Testis (tissue), 3 donors: ENCODE results near the gene SLC17A7. TPM values are rescaled to one million over a fixed set of nuclear protein-coding genes. Genes with fewer than 3 reads are reported as not detected.
A peak's percentile ranks its signal among the peaks of the same experiment; 100 is the strongest.

ENCODE experiments used
- DNase-seq: peaks from one replicate; pipeline ENCODE4 v3.0.0-alpha.2; 2019
- H3K27ac ChIP-seq, 2 donors: fragments of 200-600 bp; sonication (generic); one replicate each; pipeline ENCODE4 v1.5.1; 2019
- H3K27me3 ChIP-seq: fragments of 200-600 bp; sonication (generic); one replicate; pipeline ENCODE4 v1.5.1; 2019
- H3K36me3 ChIP-seq: fragments of 200-600 bp; sonication (generic); one replicate; pipeline ENCODE4 v1.5.1; 2017; ENCODE audit warnings: low read depth; ENCODE audit errors: missing control alignments
- H3K4me1 ChIP-seq: fragments of 200-600 bp; sonication (generic); one replicate; pipeline ENCODE4 v1.5.1; 2019
- H3K4me3 ChIP-seq, 2 donors: fragments of 200-600 bp; sonication (generic); one replicate each; pipeline ENCODE4 v1.5.1; 2017 to 2019
- H3K9me3 ChIP-seq: fragments of 200-600 bp; sonication (generic); one replicate; pipeline ENCODE4 v1.5.1; 2017
- CTCF ChIP-seq, 3 experiments: fragments of 450-650 bp in 2 of 3; fragments of 200-600 bp in 1 of 3; sonication (generic) in 1 of 3; IDR thresholded peaks; one replicate each; pipeline ENCODE4 v1.5.1; 2016 to 2019; ENCODE audit warnings: antibody characterized with exemption in 3 of 3, mild to moderate bottlenecking in 2 of 3, moderate library complexity in 1 of 3
- POLR2A ChIP-seq: fragments of 450-650 bp; IDR thresholded peaks from one replicate; pipeline ENCODE4 v1.6.1; 2017; ENCODE audit warnings: antibody characterized with exemption, mild to moderate bottlenecking, moderate library complexity
- WGBS, 2 donors: methylation state at CpG; one replicate each; pipeline ENCODE4 v1.1.5; 2018; 5-methylcytosine and 5-hydroxymethylcytosine counted together
- intact Hi-C: fragments of 100-400 bp; cut with DNase I; formaldehyde crosslinking; loops from one replicate; pipeline ENCODE4 v1.15.1; 2023; ENCODE audit warnings: low total_unique reads
- polyA plus RNA-seq: library from polyadenylated mRNA; stranded (reverse); fragments of 350-450 nt; fragmentation: Illumina TruSeq; extraction: RNeasy Lipid Tissue Mini Kit (QIAGEN cat#74804); gene quantifications from one replicate; pipeline ENCODE4 v1.2.3, GENCODE V29; 2014; ENCODE audit warnings: low read depth, low replicate concordance; ENCODE audit not compliant: insufficient read depth
- total RNA-seq, 2 donors: library from RNA; depleted of rRNA; stranded (reverse); fragments of >200 nt; gene quantifications; one replicate each; pipeline ENCODE4 v1.2.3, GENCODE V29; 2016

The SLC17A7 gene
- total and polyA plus RNA-seq, 3 donors from 2014 or later: 2.2 to 3.2 (median 2.7) TPM

- intact Hi-C loops: loop anchor here (10.0 kb wide), 1 partner anchor 53 kb away; the partner anchor contains the start of gene SLC17A7
- WGBS, 2 donors: 38 to 54% methylated on average over 11 to 14 of the region's 14 CpGs
- Histone ChIP-seq H3K9me3 (no peaks in the 10 kb centered on the region), H3K36me3 (no peaks in the 10 kb centered on the region), H3K27ac (no peak overlapping the region), H3K27me3 (no peaks in the 10 kb centered on the region), H3K4me3 (no peak overlapping the region), H3K4me1 (no peaks in the 10 kb centered on the region)
- peak; percentile 82 for DNase-seq
- TF ChIP-seq CTCF (IDR thresholded peaks at IDR 0.05): peak; percentile 52 to 73 (median 69)
- TF ChIP-seq POLR2A: no peak
Measured at GRCh38 chr19:49391581-49392399, 49.5 kb downstream of the SLC17A7 start.

- Histone ChIP-seq H3K27ac (no peak overlapping the region), H3K36me3 (no peaks in the 10 kb centered on the region), H3K4me1 (no peaks in the 10 kb centered on the region), H3K27me3 (no peaks in the 10 kb centered on the region), H3K9me3 (no peaks in the 10 kb centered on the region), H3K4me3 (no peak overlapping the region)
- no peak for DNase-seq
- intact Hi-C loops: loop anchor here (10.0 kb wide), 1 partner anchor 54 kb away; the partner anchor contains the start of gene SLC17A7
- no peak for TF ChIP-seq CTCF (IDR thresholded peaks at IDR 0.05)
- TF ChIP-seq POLR2A: no peak
- WGBS, 2 donors: 64 to 79% methylated on average over 3 to 9 of the region's 9 CpGs
Measured at GRCh38 chr19:49390929-49391359, 50.4 kb downstream of the SLC17A7 start.

- 74 to 88% methylated on average over 16 to 26 of the region's 26 CpGs for WGBS, 2 donors
- H3K4me3 ChIP-seq: no peak overlapping the region
- no peak overlapping the region for H3K27ac ChIP-seq
- intact Hi-C loops: loop anchor here (10.0 kb wide), 1 partner anchor 54 kb away; the partner anchor contains the start of gene SLC17A7
- no peaks in the 10 kb centered on the region for H3K36me3 ChIP-seq
- TF ChIP-seq CTCF (IDR thresholded peaks at IDR 0.05): no peak
- TF ChIP-seq POLR2A: no peak
- H3K9me3 ChIP-seq: no peaks in the 10 kb centered on the region
- no peaks in the 10 kb centered on the region for H3K27me3 ChIP-seq
- no peak for DNase-seq
- no peaks in the 10 kb centered on the region for H3K4me1 ChIP-seq
Measured at GRCh38 chr19:49390131-49390928, 51.0 kb downstream of the SLC17A7 start.

- 92 to 93% methylated on average over 12 to 20 of the region's 20 CpGs for WGBS, 2 donors
- no peak for DNase-seq
- Histone ChIP-seq H3K4me3 (no peak overlapping the region), H3K4me1 (no peaks in the 10 kb centered on the region), H3K27me3 (no peaks in the 10 kb centered on the region), H3K36me3 (no peaks in the 10 kb centered on the region), H3K9me3 (no peaks in the 10 kb centered on the region), H3K27ac (no peak overlapping the region)
- intact Hi-C loops: no loop called here
- TF ChIP-seq POLR2A: no peak
- TF ChIP-seq CTCF (IDR thresholded peaks at IDR 0.05): no peak
Measured at GRCh38 chr19:49389406-49389805, 51.9 kb downstream of the SLC17A7 start.
